GM23338 (cell line): Measurements from ENCODE around the gene SFI1. TPM values are rescaled to one million over a fixed set of nuclear protein-coding genes. Genes with fewer than 3 reads are reported as not detected.

ENCODE experiments used
- ATAC-seq: fragments of 200-7000 bp; cut with Tn5 transposase; 3 replicates; pipeline ENCODE4 v1.9.1; 2020
- DNase-seq: peaks from one replicate; pipeline ENCODE4 v3.0.0-alpha.2; 2015; ENCODE audit warnings: low spot score
- H2AFZ ChIP-seq: fragments of 200-600 bp; sonication (generic); 2 replicates; pipeline ENCODE4 v1.8.0; 2016; ENCODE audit warnings: antibody characterized with exemption, mild to moderate bottlenecking, moderate library complexity
- H3F3A ChIP-seq: fragments of 200-600 bp; sonication (generic); replicated peaks from 2 replicates; pipeline ENCODE4 v1.8.0; 2017; ENCODE audit warnings: antibody characterized with exemption, mixed run types, low read depth
- H3K27ac ChIP-seq: fragments of 200-600 bp; sonication (generic); 2 replicates; pipeline ENCODE4 v1.6.1; 2016; ENCODE audit warnings: low read depth
- H3K27me3 ChIP-seq: fragments of 200-600 bp; sonication (generic); 2 replicates; pipeline ENCODE4 v1.8.0; 2016; ENCODE audit warnings: mild to moderate bottlenecking, mixed run types, moderate library complexity; ENCODE audit not compliant: insufficient read depth
- H3K36me3 ChIP-seq: fragments of 200-600 bp; sonication (generic); 2 replicates; pipeline ENCODE4 v1.8.0; 2016; ENCODE audit warnings: mild to moderate bottlenecking; ENCODE audit not compliant: insufficient read depth
- H3K4me1 ChIP-seq: fragments of 200-600 bp; sonication (generic); 2 replicates; pipeline ENCODE4 v1.8.0; 2016; ENCODE audit warnings: mild to moderate bottlenecking, moderate library complexity; ENCODE audit not compliant: insufficient read depth
- H3K4me2 ChIP-seq: fragments of 200-600 bp; sonication (generic); 2 replicates; pipeline ENCODE4 v1.7.1; 2017; ENCODE audit warnings: mixed run types
- H3K4me3 ChIP-seq: fragments of 200-600 bp; sonication (generic); 2 replicates; pipeline ENCODE4 v1.6.1; 2016; ENCODE audit warnings: mixed run types
- H3K79me2 ChIP-seq: fragments of 200-600 bp; sonication (generic); replicated peaks from 2 replicates; pipeline ENCODE4 v1.8.0; 2017; ENCODE audit warnings: mild to moderate bottlenecking; ENCODE audit not compliant: insufficient read depth
- H3K9me2 ChIP-seq: fragments of 200-600 bp; sonication (generic); 2 replicates; pipeline ENCODE4 v1.8.0; 2017; ENCODE audit not compliant: insufficient read depth
- H4K20me1 ChIP-seq: fragments of 200-600 bp; sonication (generic); replicated peaks from 2 replicates; pipeline ENCODE4 v1.8.0; 2017; ENCODE audit warnings: mild to moderate bottlenecking; ENCODE audit not compliant: insufficient read depth
- H3K27ac Mint-ChIP-seq: 2 replicates; pipeline ENCODE4 v1.8.0; 2020; ENCODE audit warnings: inconsistent platforms, mild to moderate bottlenecking, moderate library complexity, mixed read lengths
- H3K27me3 Mint-ChIP-seq: 3 replicates; pipeline ENCODE4 v1.8.0; 2022; ENCODE audit warnings: low read depth, mild to moderate bottlenecking, moderate library complexity, mixed read lengths, inconsistent platforms; ENCODE audit not compliant: insufficient read depth, poor library complexity
- H3K36me3 Mint-ChIP-seq: 3 replicates; pipeline ENCODE4 v1.8.0; 2021; ENCODE audit warnings: low read depth, mild to moderate bottlenecking, inconsistent platforms, moderate library complexity, mixed read lengths
- H3K4me1 Mint-ChIP-seq: 3 replicates; pipeline ENCODE4 v1.8.0; 2020; ENCODE audit warnings: mild to moderate bottlenecking, inconsistent platforms, mixed read lengths
- H3K4me3 Mint-ChIP-seq: 3 replicates; pipeline ENCODE4 v1.8.0; 2021; ENCODE audit warnings: moderate library complexity, mild to moderate bottlenecking, inconsistent platforms, mixed read lengths
- H3K9me3 Mint-ChIP-seq: 3 replicates; pipeline ENCODE4 v1.8.0; 2020; ENCODE audit warnings: moderate library complexity, mild to moderate bottlenecking, inconsistent platforms, mixed read lengths
- CREB1 ChIP-seq: fragments of 250-450 bp; sonication (Bioruptor Pico); IDR thresholded peaks from 2 replicates; pipeline ENCODE4 v1.5.0; 2020; ENCODE audit warnings: low read depth, mild to moderate bottlenecking, moderate library complexity
- EZH2 ChIP-seq: fragments of 200-600 bp; sonication (generic); IDR thresholded peaks from one replicate; pipeline ENCODE4 v1.8.0; 2017; ENCODE audit warnings: antibody characterized with exemption, mild to moderate bottlenecking, low read depth; ENCODE audit not compliant: unreplicated experiment
- JUNB ChIP-seq: IDR thresholded peaks from one replicate; pipeline ENCODE4 v1.6.1; 2016; ENCODE audit warnings: antibody characterized with exemption; ENCODE audit not compliant: unreplicated experiment
- NANOG ChIP-seq: IDR thresholded peaks from 2 replicates; pipeline ENCODE4 v1.6.1; 2016; ENCODE audit warnings: antibody characterized with exemption, borderline replicate concordance
- POLR2AphosphoS5 ChIP-seq: IDR thresholded peaks from 2 replicates; pipeline ENCODE4 v1.6.1; 2016; ENCODE audit warnings: antibody characterized with exemption, low read depth
- STAT1 ChIP-seq: IDR thresholded peaks from one replicate; pipeline ENCODE4 v1.6.1; 2016; ENCODE audit warnings: antibody characterized with exemption; ENCODE audit not compliant: unreplicated experiment
- ZNF114 ChIP-seq: fragments of 250-450 bp; sonication (Bioruptor Pico); IDR thresholded peaks from 2 replicates; pipeline ENCODE4 v1.5.0; 2020; ENCODE audit warnings: mild to moderate bottlenecking, moderate library complexity
- polyA plus RNA-seq: library from polyadenylated mRNA; unstranded; fragments of >200 nt; fragmentation: Nextera tagmentation; extraction: Ambion mirVana; gene quantifications from 2 replicates; pipeline ENCODE4 v1.2.1, GENCODE V29; 2016
- total RNA-seq: library from RNA; depleted of rRNA; stranded (reverse); fragments of >200 nt; shearing (Covaris generic); gene quantifications from 2 replicates; pipeline ENCODE4 v1.2.3, GENCODE V29; 2014
- TF ChIP-seq, protein P1 (sequence below): IDR thresholded peaks from one replicate; pipeline ENCODE4 v1.6.1; 2018; ENCODE audit warnings: antibody characterized with exemption; ENCODE audit not compliant: unreplicated experiment
- TF ChIP-seq, protein P2 (sequence below), 2 experiments: fragments of 200-600 bp in 1 of 2; sonication (generic) in 1 of 2; conservative IDR thresholded peaks; 2 replicates each; pipeline versions ENCODE4 v1.5.1 to v1.6.1; 2016 to 2017; ENCODE audit warnings: antibody characterized with exemption in 2 of 2, low read depth in 2 of 2, mild to moderate bottlenecking in 2 of 2, moderate library complexity in 1 of 2
- TF ChIP-seq, protein P3 (sequence below): IDR thresholded peaks from 2 replicates; pipeline ENCODE4 v1.6.1; 2016; ENCODE audit warnings: antibody characterized with exemption

The SFI1 gene
- total and polyA plus RNA-seq, 2 experiments from 2014 or later, result 16.7 to 25.6 TPM

DNA sequence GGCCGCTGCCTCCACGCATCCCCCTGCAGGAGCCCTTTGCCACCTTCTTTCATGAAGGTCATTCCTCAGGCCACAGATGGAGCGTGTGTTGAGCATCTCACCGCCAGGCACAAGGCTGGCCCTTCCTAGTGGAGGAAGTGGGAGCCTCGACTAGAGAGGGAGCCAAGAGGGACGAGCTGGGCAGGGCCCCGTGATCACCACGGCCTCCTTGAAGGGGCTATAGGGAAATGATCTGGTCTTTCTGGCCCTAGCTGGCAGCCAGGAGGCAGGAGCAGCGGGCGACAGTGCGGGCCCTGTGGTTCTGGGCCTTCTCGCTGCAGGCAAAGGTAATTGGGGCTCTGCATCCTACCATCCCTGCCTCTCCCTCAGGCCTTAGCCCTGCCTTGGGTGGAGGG is 116.6 kb downstream of the SFI1 start:
- H3K36me3 Mint-ChIP-seq, result peaks cover 11% of the 10 kb centered on the region
- no peak for DNase-seq
- 0 out of 2 replicates have a peak, but pooled peaks cover 3% of the 10 kb centered on the region for H3F3A ChIP-seq
- no peak; the same call in 2 of the 3 replicates for ATAC-seq
- no peak overlapping the region for H3K4me2 ChIP-seq
- H2AFZ ChIP-seq, result no peak overlapping the region
- no peak overlapping the region for H3K4me3 Mint-ChIP-seq
- TF ChIP-seq, protein P1, sequence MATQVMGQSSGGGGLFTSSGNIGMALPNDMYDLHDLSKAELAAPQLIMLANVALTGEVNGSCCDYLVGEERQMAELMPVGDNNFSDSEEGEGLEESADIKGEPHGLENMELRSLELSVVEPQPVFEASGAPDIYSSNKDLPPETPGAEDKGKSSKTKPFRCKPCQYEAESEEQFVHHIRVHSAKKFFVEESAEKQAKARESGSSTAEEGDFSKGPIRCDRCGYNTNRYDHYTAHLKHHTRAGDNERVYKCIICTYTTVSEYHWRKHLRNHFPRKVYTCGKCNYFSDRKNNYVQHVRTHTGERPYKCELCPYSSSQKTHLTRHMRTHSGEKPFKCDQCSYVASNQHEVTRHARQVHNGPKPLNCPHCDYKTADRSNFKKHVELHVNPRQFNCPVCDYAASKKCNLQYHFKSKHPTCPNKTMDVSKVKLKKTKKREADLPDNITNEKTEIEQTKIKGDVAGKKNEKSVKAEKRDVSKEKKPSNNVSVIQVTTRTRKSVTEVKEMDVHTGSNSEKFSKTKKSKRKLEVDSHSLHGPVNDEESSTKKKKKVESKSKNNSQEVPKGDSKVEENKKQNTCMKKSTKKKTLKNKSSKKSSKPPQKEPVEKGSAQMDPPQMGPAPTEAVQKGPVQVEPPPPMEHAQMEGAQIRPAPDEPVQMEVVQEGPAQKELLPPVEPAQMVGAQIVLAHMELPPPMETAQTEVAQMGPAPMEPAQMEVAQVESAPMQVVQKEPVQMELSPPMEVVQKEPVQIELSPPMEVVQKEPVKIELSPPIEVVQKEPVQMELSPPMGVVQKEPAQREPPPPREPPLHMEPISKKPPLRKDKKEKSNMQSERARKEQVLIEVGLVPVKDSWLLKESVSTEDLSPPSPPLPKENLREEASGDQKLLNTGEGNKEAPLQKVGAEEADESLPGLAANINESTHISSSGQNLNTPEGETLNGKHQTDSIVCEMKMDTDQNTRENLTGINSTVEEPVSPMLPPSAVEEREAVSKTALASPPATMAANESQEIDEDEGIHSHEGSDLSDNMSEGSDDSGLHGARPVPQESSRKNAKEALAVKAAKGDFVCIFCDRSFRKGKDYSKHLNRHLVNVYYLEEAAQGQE, result no peak
- no peak for TF ChIP-seq ZNF114 (CRISPR knock-in tag)
- TF ChIP-seq, protein P2, sequence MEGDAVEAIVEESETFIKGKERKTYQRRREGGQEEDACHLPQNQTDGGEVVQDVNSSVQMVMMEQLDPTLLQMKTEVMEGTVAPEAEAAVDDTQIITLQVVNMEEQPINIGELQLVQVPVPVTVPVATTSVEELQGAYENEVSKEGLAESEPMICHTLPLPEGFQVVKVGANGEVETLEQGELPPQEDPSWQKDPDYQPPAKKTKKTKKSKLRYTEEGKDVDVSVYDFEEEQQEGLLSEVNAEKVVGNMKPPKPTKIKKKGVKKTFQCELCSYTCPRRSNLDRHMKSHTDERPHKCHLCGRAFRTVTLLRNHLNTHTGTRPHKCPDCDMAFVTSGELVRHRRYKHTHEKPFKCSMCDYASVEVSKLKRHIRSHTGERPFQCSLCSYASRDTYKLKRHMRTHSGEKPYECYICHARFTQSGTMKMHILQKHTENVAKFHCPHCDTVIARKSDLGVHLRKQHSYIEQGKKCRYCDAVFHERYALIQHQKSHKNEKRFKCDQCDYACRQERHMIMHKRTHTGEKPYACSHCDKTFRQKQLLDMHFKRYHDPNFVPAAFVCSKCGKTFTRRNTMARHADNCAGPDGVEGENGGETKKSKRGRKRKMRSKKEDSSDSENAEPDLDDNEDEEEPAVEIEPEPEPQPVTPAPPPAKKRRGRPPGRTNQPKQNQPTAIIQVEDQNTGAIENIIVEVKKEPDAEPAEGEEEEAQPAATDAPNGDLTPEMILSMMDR (conservative IDR thresholded peaks at IDR 0.05; ENCODE audit: low read depth in 2 of 2), result no peak
- peaks cover 22% of the 10 kb centered on the region for H3K27me3 Mint-ChIP-seq
- no peaks in the 10 kb centered on the region for H3K36me3 ChIP-seq
- H3K4me3 ChIP-seq, result no peak overlapping the region
- H3K4me1 Mint-ChIP-seq, result no peaks in the 10 kb centered on the region; the same call in 2 of the 3 replicates
- H3K27ac ChIP-seq, result no peak overlapping the region
- no peaks in the 10 kb centered on the region; the same call in 1 of the 2 replicates for H4K20me1 ChIP-seq
- no peak overlapping the region for H3K27ac Mint-ChIP-seq
- H3K9me3 Mint-ChIP-seq, result no peaks in the 10 kb centered on the region
- H3K79me2 ChIP-seq, result no peaks in the 10 kb centered on the region
- H3K9me2 ChIP-seq, result no peaks in the 10 kb centered on the region
- H3K4me1 ChIP-seq, result no peaks in the 10 kb centered on the region
- no peaks in the 10 kb centered on the region for H3K27me3 ChIP-seq

DNA sequence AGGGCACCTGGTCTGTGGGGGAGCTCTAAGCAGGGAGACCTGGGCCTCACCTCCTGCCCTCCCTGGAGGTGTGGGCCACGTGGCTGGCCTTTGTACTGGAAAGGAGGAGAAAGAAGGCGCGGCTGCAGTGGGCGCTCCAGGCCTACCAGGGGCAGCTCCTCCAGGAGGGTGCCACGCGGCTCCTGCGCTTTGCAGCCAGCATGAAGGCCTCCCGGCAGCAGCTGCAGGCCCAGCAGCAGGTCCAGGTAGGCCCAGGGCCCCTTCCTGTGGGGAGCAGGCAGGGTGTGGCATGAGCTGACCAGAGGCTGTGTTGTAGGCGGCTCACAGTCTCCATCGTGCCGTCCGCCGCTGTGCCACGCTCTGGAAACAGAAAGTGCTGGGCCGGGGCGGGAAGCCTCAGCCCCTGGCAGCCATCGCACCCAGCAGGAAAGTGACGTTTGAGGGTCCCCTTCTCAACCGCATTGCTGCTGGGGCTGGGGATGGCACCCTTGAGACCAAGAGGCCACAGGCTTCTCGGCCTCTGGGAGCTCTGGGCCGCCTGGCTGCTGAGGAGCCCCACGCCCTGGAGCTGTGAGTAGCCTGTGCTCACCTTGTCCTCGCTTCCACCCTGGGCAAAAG is 117.1 kb downstream of the SFI1 start:
- Histone ChIP-seq H3K27ac (no peak overlapping the region), H4K20me1 (no peaks in the 10 kb centered on the region; the same call in 1 of the 2 replicates), H3F3A (0 out of 2 replicates have a peak, but pooled peaks cover 3% of the 10 kb centered on the region), H3K4me1 (no peaks in the 10 kb centered on the region), H3K79me2 (no peaks in the 10 kb centered on the region), H3K4me3 (no peak overlapping the region), H3K9me2 (no peaks in the 10 kb centered on the region), H3K4me2 (no peak overlapping the region), H3K27me3 (no peaks in the 10 kb centered on the region), H3K36me3 (no peaks in the 10 kb centered on the region), H2AFZ (no peak overlapping the region)
- H3K9me3 Mint-ChIP-seq, result no peaks in the 10 kb centered on the region
- peaks cover 13% of the 10 kb centered on the region for H3K36me3 Mint-ChIP-seq
- H3K27me3 Mint-ChIP-seq, result peaks cover 24% of the 10 kb centered on the region
- DNase-seq, result no peak
- H3K4me1 Mint-ChIP-seq, result no peaks in the 10 kb centered on the region; the same call in 2 of the 3 replicates
- no peak overlapping the region for H3K4me3 Mint-ChIP-seq
- peak; percentile 20; the same call in 2 of the 3 replicates for ATAC-seq
- H3K27ac Mint-ChIP-seq, result no peak overlapping the region
- TF ChIP-seq CREB1 (CRISPR knock-in tag) (no peak), POLR2AphosphoS5 (no peak), EZH2 (no peak), NANOG (no peak), JUNB (no peak), STAT1 (no peak), ZNF114 (CRISPR knock-in tag) (no peak)
- TF ChIP-seq, protein P3, sequence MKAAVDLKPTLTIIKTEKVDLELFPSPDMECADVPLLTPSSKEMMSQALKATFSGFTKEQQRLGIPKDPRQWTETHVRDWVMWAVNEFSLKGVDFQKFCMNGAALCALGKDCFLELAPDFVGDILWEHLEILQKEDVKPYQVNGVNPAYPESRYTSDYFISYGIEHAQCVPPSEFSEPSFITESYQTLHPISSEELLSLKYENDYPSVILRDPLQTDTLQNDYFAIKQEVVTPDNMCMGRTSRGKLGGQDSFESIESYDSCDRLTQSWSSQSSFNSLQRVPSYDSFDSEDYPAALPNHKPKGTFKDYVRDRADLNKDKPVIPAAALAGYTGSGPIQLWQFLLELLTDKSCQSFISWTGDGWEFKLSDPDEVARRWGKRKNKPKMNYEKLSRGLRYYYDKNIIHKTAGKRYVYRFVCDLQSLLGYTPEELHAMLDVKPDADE, result no peak
- TF ChIP-seq, protein P2 (conservative IDR thresholded peaks at IDR 0.05; ENCODE audit: low read depth in 2 of 2), result no peak
- TF ChIP-seq, protein P1, result no peak
